GM12878 (cell line): Measurements from ENCODE around the gene GIGYF2. TPM values are rescaled to one million over a fixed set of nuclear protein-coding genes. Genes with fewer than 3 reads are reported as not detected.

ENCODE experiments used
- ATAC-seq: fragments of 200-7000 bp; cut with Tn5 transposase; 3 replicates; pipeline ENCODE4 v1.9.1; 2020; ENCODE audit warnings: mild to moderate bottlenecking, moderate library complexity
- BruUV-seq: library from RNA; stranded (reverse); fragments of 400-500 nt; replicated peaks from 2 replicates; lab custom pipeline; 2021; lab: Mats Ljungman, UMichigan
- CTCF ChIA-PET: fragments of 300-600 bp; sonication (Branson Sonifier 250); formaldehyde crosslinking; extraction: SDS; loops from one replicate; lab custom pipeline; 2021; ENCODE audit warnings: inconsistent platforms; lab: Yijun Ruan, JAX
- POLR2A ChIA-PET: fragments of 350-600 bp; formaldehyde crosslinking; extraction: SDS; loops from one replicate; lab custom pipeline; 2021; ENCODE audit warnings: inconsistent platforms; lab: Charles Lee
- RAD21 ChIA-PET: fragments of 300-600 bp; sonication (Branson Sonifier 250); formaldehyde crosslinking; loops from one replicate; lab custom pipeline; 2023; ENCODE audit warnings: antibody characterized with exemption; ENCODE audit not compliant: unreplicated experiment; lab: Charles Lee
- SMC1A ChIA-PET: fragments of 300-600 bp; sonication (Branson Sonifier 250); formaldehyde crosslinking; loops from one replicate; lab custom pipeline; 2023; ENCODE audit not compliant: unreplicated experiment, uncharacterized antibody; lab: Charles Lee
- DNase-seq: peaks from one replicate; pipeline ENCODE4 v3.0.0-alpha.2; 2011; ENCODE audit warnings: low read depth, low spot score
- FAIRE-seq: peaks from 3 replicates; lab custom pipeline; 2011; peaks lifted over from hg19 to GRCh38; lab: Jason Lieb, UNC
- H2AFZ ChIP-seq: 2 replicates; pipeline ENCODE4 v1.6.0; 2011; ENCODE audit warnings: low read depth, low read length, control low read depth; ENCODE audit not compliant: control insufficient read depth
- H3K27ac ChIP-seq: 2 replicates; pipeline ENCODE4 v1.5.1; 2011; ENCODE audit warnings: control low read depth; ENCODE audit not compliant: control insufficient read depth, insufficient read depth
- H3K27me3 ChIP-seq, 2 experiments: replicated peaks in 1 of 2; 2 replicates each; pipeline versions ENCODE4 v1.6.0 to v1.6.1; 2011; ENCODE audit warnings: low read length in 1 of 2; ENCODE audit not compliant: control insufficient read depth in 2 of 2, insufficient read depth in 2 of 2
- H3K36me3 ChIP-seq, 2 experiments: 2 replicates each; pipeline ENCODE4 v1.5.1; 2011; ENCODE audit warnings: low read length in 1 of 2; ENCODE audit not compliant: control insufficient read depth in 2 of 2, insufficient read depth in 2 of 2
- H3K4me1 ChIP-seq: 2 replicates; pipeline ENCODE4 v1.6.1; 2011; ENCODE audit warnings: mild to moderate bottlenecking, low read length, moderate library complexity, mixed read lengths; ENCODE audit not compliant: control insufficient read depth, insufficient read depth
- H3K4me2 ChIP-seq: 2 replicates; pipeline ENCODE4 v1.6.0; 2011; ENCODE audit warnings: control low read depth; ENCODE audit not compliant: control insufficient read depth, insufficient read depth
- H3K4me3 ChIP-seq: fragments of 200-600 bp; sonication (generic); 2 replicates; pipeline ENCODE4 v1.5.1; 2016
- H3K79me2 ChIP-seq: 2 replicates; pipeline ENCODE4 v1.6.0; 2011; ENCODE audit warnings: low read length; ENCODE audit not compliant: control insufficient read depth, insufficient read depth
- H3K9ac ChIP-seq: 2 replicates; pipeline ENCODE4 v1.8.0; 2011; ENCODE audit warnings: low read length, control low read depth, mixed read lengths; ENCODE audit not compliant: control insufficient read depth, insufficient read depth
- H3K9me3 ChIP-seq: replicated peaks from 3 replicates; pipeline ENCODE4 v1.5.1; 2011; ENCODE audit warnings: mild to moderate bottlenecking, low read length; ENCODE audit not compliant: control insufficient read depth, insufficient read depth
- H4K20me1 ChIP-seq: 2 replicates; pipeline ENCODE4 v1.6.0; 2011; ENCODE audit not compliant: control insufficient read depth, insufficient read depth
- ATF2 ChIP-seq: IDR thresholded peaks from 2 replicates; pipeline ENCODE4 v1.6.1; 2012; ENCODE audit warnings: low read length, inconsistent platforms
- BCLAF1 ChIP-seq: fragments of 450-650 bp; IDR thresholded peaks from 2 replicates; pipeline ENCODE4 v1.6.1; 2017; ENCODE audit warnings: antibody characterized with exemption, mild to moderate bottlenecking, moderate library complexity
- CHD1 ChIP-seq: IDR thresholded peaks from 2 replicates; pipeline ENCODE4 v1.6.1; 2012; ENCODE audit warnings: low read depth, low read length, improper control_type of control experiment
- DPF2 ChIP-seq: fragments of 450-650 bp; IDR thresholded peaks from 2 replicates; pipeline ENCODE4 v1.6.1; 2017; ENCODE audit warnings: mild to moderate bottlenecking
- EP300 ChIP-seq, 2 experiments: fragments of 150-350 bp in 1 of 2; IDR thresholded peaks; 2 replicates each; pipeline ENCODE4 v1.6.1; 2011 to 2012; ENCODE audit warnings: low read depth in 2 of 2, low read length in 2 of 2, borderline replicate concordance in 1 of 2, improper control_type of control experiment in 1 of 2, inconsistent platforms in 1 of 2; ENCODE audit not compliant: control insufficient read depth in 1 of 2
- ETV6 ChIP-seq, 2 experiments: fragments of 450-650 bp in 1 of 2; IDR thresholded peaks in 1 of 2; conservative IDR thresholded peaks in 1 of 2; 2 replicates each; pipeline ENCODE4 v1.6.1; 2014; ENCODE audit warnings: antibody characterized with exemption in 1 of 2, borderline replicate concordance in 1 of 2, low read depth in 1 of 2, mild to moderate bottlenecking in 1 of 2, moderate library complexity in 1 of 2
- EZH2 ChIP-seq: IDR thresholded peaks from 2 replicates; pipeline ENCODE4 v1.6.1; 2012; ENCODE audit warnings: low read depth, mild to moderate bottlenecking, control low read depth, inconsistent platforms, low read length, borderline replicate concordance; ENCODE audit not compliant: control insufficient read depth
- HCFC1 ChIP-seq: fragments of 150-350 bp; IDR thresholded peaks from 2 replicates; pipeline ENCODE4 v1.6.1; 2014; ENCODE audit warnings: low read length
- IRF4 ChIP-seq: IDR thresholded peaks from 2 replicates; pipeline ENCODE4 v1.6.1; 2011; ENCODE audit warnings: low read depth, low read length
- KAT2A ChIP-seq: conservative IDR thresholded peaks from 2 replicates; pipeline ENCODE4 v1.6.1; 2011; ENCODE audit warnings: low read depth, low read length; ENCODE audit not compliant: control insufficient read depth
- LARP7 ChIP-seq: fragments of 450-650 bp; IDR thresholded peaks from 2 replicates; pipeline ENCODE4 v1.6.1; 2017; ENCODE audit warnings: mild to moderate bottlenecking
- NFXL1 ChIP-seq: fragments of 450-650 bp; IDR thresholded peaks from 2 replicates; pipeline ENCODE4 v1.6.1; 2017; ENCODE audit warnings: antibody characterized with exemption, mild to moderate bottlenecking, borderline replicate concordance
- NRF1 ChIP-seq: conservative IDR thresholded peaks from 2 replicates; pipeline ENCODE4 v1.6.1; 2011; ENCODE audit warnings: mild to moderate bottlenecking, low read depth, low read length, improper control_type of control experiment
- SMAD5 ChIP-seq: IDR thresholded peaks from 2 replicates; pipeline ENCODE4 v1.6.1; 2016; ENCODE audit warnings: antibody characterized with exemption, low read depth
- TCF12 ChIP-seq: IDR thresholded peaks from 2 replicates; pipeline ENCODE4 v1.6.1; 2011; ENCODE audit warnings: low read depth, mild to moderate bottlenecking, low read length
- YY1 ChIP-seq: IDR thresholded peaks from 2 replicates; pipeline ENCODE4 v1.6.1; 2011; ENCODE audit warnings: low read depth, mild to moderate bottlenecking, low read length
- ZZZ3 ChIP-seq: IDR thresholded peaks from 2 replicates; pipeline ENCODE4 v1.6.1; 2011; ENCODE audit warnings: low read depth; ENCODE audit not compliant: control insufficient read depth, insufficient read length
- WGBS: methylation state at CpG from one replicate; pipeline ENCODE4 v1.1.6; 2016; ENCODE audit warnings: low lambda C conversion rate; ENCODE audit not compliant: insufficient replicate concordance, insufficient coverage; ENCODE audit errors: missing lambda C conversion rate; 5-methylcytosine and 5-hydroxymethylcytosine counted together
- in situ Hi-C: fragments of 300-500 bp; cut with MboI; formaldehyde crosslinking; loops from 9 replicates; pipeline ENCODE4 v1.14.3; 2018; ENCODE audit warnings: mixed read lengths
- intact Hi-C: fragments of 100-400 bp; cut with micrococcal nuclease; formaldehyde crosslinking; loops from one replicate; pipeline ENCODE4 v1.14.2; 2022; ENCODE audit not compliant: unreplicated experiment
- polyA plus RNA-seq, 11 experiments: library from polyadenylated mRNA; depleted of rRNA in 4 of 11; unstranded in 6 of 11; stranded (reverse) in 5 of 11; fragments of >200 nt; fragmentation: Nextera tagmentation in 4 of 11; fragmentation: Illumina TruSeq in 1 of 11; extraction: Ambion mirVana in 4 of 11; extraction: Trizol in 1 of 11; gene quantifications; 1 replicate in 1 of 11; 2 replicates in 10 of 11; pipeline versions ENCODE4 v1.2.1 to v1.2.3, GENCODE V29; 2011 to 2016; ENCODE audit warnings: inconsistent platforms in 2 of 11, missing spikeins in 2 of 11, low read depth in 1 of 11
- total RNA-seq, 4 experiments: library from RNA; depleted of rRNA in 3 of 4; stranded (reverse); fragments of >200 nt in 3 of 4; fragmentation: Illumina TruSeq in 1 of 4; extraction: Trizol in 1 of 4; gene quantifications; 2 replicates each; pipeline versions ENCODE4 v1.2.1 to v1.2.3, GENCODE V29; 2013 to 2021
- TF ChIP-seq, protein P1 (sequence below): IDR thresholded peaks from 2 replicates; pipeline ENCODE4 v1.6.1; 2011; ENCODE audit warnings: low read depth, low read length, improper control_type of control experiment, borderline replicate concordance

GIGYF2 gene
- total and polyA plus RNA-seq, 10 of the 15 experiments (the other 5 are each of a cell fraction or from before 2014, with no cell fraction given): 12.2 to 47.2 (median 39.0) TPM

- Histone ChIP-seq H3K4me2 (no peak overlapping the region), H2AFZ (no peak overlapping the region), H3K4me1 (no peaks in the 10 kb centered on the region), H3K9me3 (no peaks in the 10 kb centered on the region), H3K27me3 (no peaks in the 10 kb centered on the region), H4K20me1 (no peaks in the 10 kb centered on the region), H3K4me3 (no peak overlapping the region), H3K36me3 (no peaks in the 10 kb centered on the region), H3K79me2 (no peaks in the 10 kb centered on the region), H3K27ac (no peak overlapping the region), H3K9ac (no peak overlapping the region)
- WGBS: 55% methylated on average over 28 of the region's 28 CpGs
- intact Hi-C loops: no loop called here
- ATAC-seq (no peak), FAIRE-seq (no peak), DNase-seq (no peak)
- BruUV-seq: no TSS peak
- ChIA-PET RAD21 (no interaction called here), SMC1A (no interaction called here), POLR2A (no interaction called here), CTCF (interaction anchor here (0.6 kb wide), 1 partner anchor 127 kb away, joined by 3 read pairs; no protein-coding TSS in a partner anchor)
- in situ Hi-C loops: no loop called here
- TF ChIP-seq EZH2 (no peak), SMAD5 (no peak), HCFC1 (no peak), EP300 (IDR thresholded peaks at IDR 0.05; ENCODE audit: borderline replicate concordance in 1 of 2, control insufficient read depth in 1 of 2, low read depth in 2 of 2, low read length in 2 of 2) (no peak), TCF12 (no peak), BCLAF1 (no peak), IRF4 (no peak), ETV6 (conservative IDR thresholded peaks at IDR 0.05 in 1 of 2, IDR thresholded peaks at IDR 0.05 in 1 of 2; ENCODE audit: borderline replicate concordance in 1 of 2, low read depth in 1 of 2) (no peak), KAT2A (no peak), ZZZ3 (no peak), LARP7 (no peak), NFXL1 (no peak), ATF2 (no peak), CHD1 (no peak), YY1 (no peak), DPF2 (no peak), NRF1 (no peak)
- TF ChIP-seq, protein P1, sequence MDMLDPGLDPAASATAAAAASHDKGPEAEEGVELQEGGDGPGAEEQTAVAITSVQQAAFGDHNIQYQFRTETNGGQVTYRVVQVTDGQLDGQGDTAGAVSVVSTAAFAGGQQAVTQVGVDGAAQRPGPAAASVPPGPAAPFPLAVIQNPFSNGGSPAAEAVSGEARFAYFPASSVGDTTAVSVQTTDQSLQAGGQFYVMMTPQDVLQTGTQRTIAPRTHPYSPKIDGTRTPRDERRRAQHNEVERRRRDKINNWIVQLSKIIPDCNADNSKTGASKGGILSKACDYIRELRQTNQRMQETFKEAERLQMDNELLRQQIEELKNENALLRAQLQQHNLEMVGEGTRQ: no peak
Measured at GRCh38 chr2:232901736-232902578, 204.8 kb downstream of the GIGYF2 start.
